Neural cell (in vitro differentiated cells): ENCODE data around the gene UROC1. TPM values are rescaled to one million over a fixed set of nuclear protein-coding genes. Genes with fewer than 3 reads are reported as not detected.

ENCODE experiments used
- H2AFZ ChIP-seq: fragments of 200-600, 300-800 bp; sonication (generic), shearing (Covaris generic); 2 replicates; pipeline ENCODE4 v1.6.0; 2014; ENCODE audit warnings: low read depth, mild to moderate bottlenecking, antibody characterized with exemption, low read length, moderate library complexity
- H3F3A ChIP-seq: fragments of 200-600 bp; shearing (Covaris generic); 2 replicates; pipeline ENCODE4 v1.6.1; 2016; ENCODE audit warnings: mild to moderate bottlenecking, moderate library complexity, mixed read lengths, antibody characterized with exemption, low read length; ENCODE audit not compliant: insufficient read depth, poor library complexity, severe bottlenecking
- H3K27ac ChIP-seq: fragments of 200-600, 300-800 bp; sonication (generic), shearing (Covaris generic); 2 replicates; pipeline ENCODE4 v1.5.1; 2014; ENCODE audit warnings: mild to moderate bottlenecking, low read length, moderate library complexity
- H3K27me3 ChIP-seq: fragments of 300-800, 200-600 bp; sonication (generic), shearing (Covaris generic); 2 replicates; pipeline ENCODE4 v1.6.0; 2014; ENCODE audit warnings: mild to moderate bottlenecking, low read depth, low read length, moderate library complexity; ENCODE audit not compliant: insufficient read depth
- H3K36me3 ChIP-seq: fragments of 300-800, 200-600 bp; sonication (generic), shearing (Covaris generic); 2 replicates; pipeline ENCODE4 v1.5.1; 2014; ENCODE audit warnings: mild to moderate bottlenecking, antibody characterized with exemption, low read length, moderate library complexity; ENCODE audit not compliant: insufficient read depth
- H3K4me2 ChIP-seq: fragments of 300-800, 200-600 bp; sonication (generic), shearing (Covaris generic); 2 replicates; pipeline ENCODE4 v1.6.0; 2014; ENCODE audit warnings: mild to moderate bottlenecking, low read length
- H3K4me3 ChIP-seq: fragments of 300-800, 200-600 bp; sonication (generic), shearing (Covaris generic); 2 replicates; pipeline ENCODE4 v1.5.1; 2014; ENCODE audit warnings: mild to moderate bottlenecking, low read length, moderate library complexity
- H3K79me2 ChIP-seq: fragments of 200-600 bp; shearing (Covaris generic); replicated peaks from 2 replicates; pipeline ENCODE4 v1.6.0; 2014; ENCODE audit warnings: mild to moderate bottlenecking, low read length, moderate library complexity; ENCODE audit not compliant: insufficient read depth
- H3K9ac ChIP-seq: fragments of 300-800, 200-600 bp; sonication (generic), shearing (Covaris generic); 2 replicates; pipeline ENCODE4 v1.6.1; 2016; ENCODE audit warnings: mild to moderate bottlenecking, low read length, mixed read lengths
- H3K9me2 ChIP-seq: fragments of 200-600 bp; shearing (Covaris generic); 2 replicates; pipeline ENCODE4 v1.6.1; 2016; ENCODE audit warnings: mild to moderate bottlenecking, low read length, mixed read lengths; ENCODE audit not compliant: insufficient read depth
- H3K9me3 ChIP-seq: fragments of 200-600, 300-800 bp; sonication (generic), shearing (Covaris generic); 2 replicates; pipeline ENCODE4 v1.6.1; 2016; ENCODE audit warnings: mild to moderate bottlenecking, mixed run types, low read length, moderate library complexity, mixed read lengths
- H4K20me1 ChIP-seq: fragments of 200-600 bp; shearing (Covaris generic); 2 replicates; pipeline ENCODE4 v1.6.1; 2016; ENCODE audit warnings: mild to moderate bottlenecking, mixed run types; ENCODE audit not compliant: insufficient read depth
- EP300 ChIP-seq: fragments of 450-650 bp; conservative IDR thresholded peaks from 2 replicates; pipeline ENCODE4 v1.6.1; 2014; ENCODE audit warnings: antibody characterized with exemption, mild to moderate bottlenecking, moderate library complexity; ENCODE audit not compliant: poor library complexity, severe bottlenecking
- EZH2 ChIP-seq: fragments of 200-600, 300-800 bp; shearing (Covaris generic), sonication (generic); IDR thresholded peaks from 2 replicates; pipeline ENCODE4 v1.6.1; 2014; ENCODE audit warnings: antibody characterized with exemption, low read length, borderline replicate concordance, mild to moderate bottlenecking; ENCODE audit not compliant: insufficient read depth, poor library complexity, severe bottlenecking
- MXI1 ChIP-seq: fragments of 450-650 bp; conservative IDR thresholded peaks from 2 replicates; pipeline ENCODE4 v1.6.1; 2014; ENCODE audit warnings: antibody characterized with exemption, mild to moderate bottlenecking; ENCODE audit not compliant: poor library complexity, severe bottlenecking
- POLR2AphosphoS5 ChIP-seq: IDR thresholded peaks from 2 replicates; pipeline ENCODE4 v1.6.1; 2012
- RAD21 ChIP-seq: fragments of 450-650 bp; conservative IDR thresholded peaks from 2 replicates; pipeline ENCODE4 v1.6.1; 2014; ENCODE audit warnings: antibody characterized with exemption, mild to moderate bottlenecking, moderate library complexity
- SMC3 ChIP-seq: fragments of 450-650 bp; conservative IDR thresholded peaks from 2 replicates; pipeline ENCODE4 v1.6.1; 2014; ENCODE audit warnings: antibody characterized with exemption, mild to moderate bottlenecking, moderate library complexity; ENCODE audit not compliant: poor library complexity
- TAF1 ChIP-seq: IDR thresholded peaks from 2 replicates; pipeline ENCODE4 v1.6.1; 2012; ENCODE audit warnings: low read depth
- polyA plus RNA-seq: library from polyadenylated mRNA; depleted of rRNA; stranded (reverse); fragments of >200 nt; gene quantifications from 2 replicates; pipeline ENCODE4 v1.2.3, GENCODE V29; 2014
- TF ChIP-seq, protein P1 (sequence below): IDR thresholded peaks from 2 replicates; pipeline ENCODE4 v1.6.1; 2012; ENCODE audit warnings: borderline replicate concordance
- TF ChIP-seq, protein P2 (sequence below): fragments of 450-650 bp; IDR thresholded peaks from 2 replicates; pipeline ENCODE4 v1.5.1; 2014; ENCODE audit warnings: antibody characterized with exemption, mild to moderate bottlenecking, moderate library complexity; ENCODE audit not compliant: poor library complexity, severe bottlenecking

The UROC1 gene
- polyA plus RNA-seq, 1 donor from 2014 or later: not detected

DNA sequence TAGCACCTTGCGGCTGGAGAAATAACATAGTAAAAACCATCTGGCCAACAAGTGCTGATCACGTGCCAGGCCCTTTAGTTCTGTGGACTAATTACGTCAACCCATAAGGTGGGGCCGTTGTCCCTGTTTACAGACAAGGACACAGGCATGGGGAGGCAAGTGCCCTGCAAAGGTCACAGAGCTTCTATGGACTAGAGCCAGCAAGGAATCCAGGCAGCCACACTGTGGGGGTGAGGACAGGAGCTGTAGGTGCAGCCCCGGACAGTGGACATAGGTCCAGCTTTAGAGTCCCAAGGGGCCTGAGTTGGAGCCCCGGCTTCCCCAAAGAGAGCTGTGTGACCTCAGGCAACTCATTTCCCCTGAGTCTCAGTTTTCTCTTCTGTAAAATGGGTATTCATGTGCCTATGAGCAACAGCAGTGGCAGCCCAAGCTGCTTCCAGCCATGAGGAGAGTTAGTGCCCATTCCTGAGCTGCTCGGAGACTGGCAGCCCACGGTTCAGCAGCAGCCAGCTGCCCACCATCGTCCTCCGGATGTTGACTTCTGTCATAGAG is 20.2 kb upstream of the UROC1 start:
- Histone ChIP-seq H3K9me3 (no peaks in the 10 kb centered on the region), H4K20me1 (no peaks in the 10 kb centered on the region), H3K27me3 (no peaks in the 10 kb centered on the region), H2AFZ (no peak overlapping the region), H3K27ac (no peak overlapping the region), H3F3A (no peaks in the 10 kb centered on the region), H3K36me3 (no peaks in the 10 kb centered on the region), H3K9ac (no peak overlapping the region), H3K4me2 (no peak overlapping the region), H3K79me2 (no peaks in the 10 kb centered on the region), H3K4me3 (no peak overlapping the region), H3K9me2 (no peaks in the 10 kb centered on the region)
- TF ChIP-seq, protein P1, sequence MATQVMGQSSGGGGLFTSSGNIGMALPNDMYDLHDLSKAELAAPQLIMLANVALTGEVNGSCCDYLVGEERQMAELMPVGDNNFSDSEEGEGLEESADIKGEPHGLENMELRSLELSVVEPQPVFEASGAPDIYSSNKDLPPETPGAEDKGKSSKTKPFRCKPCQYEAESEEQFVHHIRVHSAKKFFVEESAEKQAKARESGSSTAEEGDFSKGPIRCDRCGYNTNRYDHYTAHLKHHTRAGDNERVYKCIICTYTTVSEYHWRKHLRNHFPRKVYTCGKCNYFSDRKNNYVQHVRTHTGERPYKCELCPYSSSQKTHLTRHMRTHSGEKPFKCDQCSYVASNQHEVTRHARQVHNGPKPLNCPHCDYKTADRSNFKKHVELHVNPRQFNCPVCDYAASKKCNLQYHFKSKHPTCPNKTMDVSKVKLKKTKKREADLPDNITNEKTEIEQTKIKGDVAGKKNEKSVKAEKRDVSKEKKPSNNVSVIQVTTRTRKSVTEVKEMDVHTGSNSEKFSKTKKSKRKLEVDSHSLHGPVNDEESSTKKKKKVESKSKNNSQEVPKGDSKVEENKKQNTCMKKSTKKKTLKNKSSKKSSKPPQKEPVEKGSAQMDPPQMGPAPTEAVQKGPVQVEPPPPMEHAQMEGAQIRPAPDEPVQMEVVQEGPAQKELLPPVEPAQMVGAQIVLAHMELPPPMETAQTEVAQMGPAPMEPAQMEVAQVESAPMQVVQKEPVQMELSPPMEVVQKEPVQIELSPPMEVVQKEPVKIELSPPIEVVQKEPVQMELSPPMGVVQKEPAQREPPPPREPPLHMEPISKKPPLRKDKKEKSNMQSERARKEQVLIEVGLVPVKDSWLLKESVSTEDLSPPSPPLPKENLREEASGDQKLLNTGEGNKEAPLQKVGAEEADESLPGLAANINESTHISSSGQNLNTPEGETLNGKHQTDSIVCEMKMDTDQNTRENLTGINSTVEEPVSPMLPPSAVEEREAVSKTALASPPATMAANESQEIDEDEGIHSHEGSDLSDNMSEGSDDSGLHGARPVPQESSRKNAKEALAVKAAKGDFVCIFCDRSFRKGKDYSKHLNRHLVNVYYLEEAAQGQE: no peak

DNA sequence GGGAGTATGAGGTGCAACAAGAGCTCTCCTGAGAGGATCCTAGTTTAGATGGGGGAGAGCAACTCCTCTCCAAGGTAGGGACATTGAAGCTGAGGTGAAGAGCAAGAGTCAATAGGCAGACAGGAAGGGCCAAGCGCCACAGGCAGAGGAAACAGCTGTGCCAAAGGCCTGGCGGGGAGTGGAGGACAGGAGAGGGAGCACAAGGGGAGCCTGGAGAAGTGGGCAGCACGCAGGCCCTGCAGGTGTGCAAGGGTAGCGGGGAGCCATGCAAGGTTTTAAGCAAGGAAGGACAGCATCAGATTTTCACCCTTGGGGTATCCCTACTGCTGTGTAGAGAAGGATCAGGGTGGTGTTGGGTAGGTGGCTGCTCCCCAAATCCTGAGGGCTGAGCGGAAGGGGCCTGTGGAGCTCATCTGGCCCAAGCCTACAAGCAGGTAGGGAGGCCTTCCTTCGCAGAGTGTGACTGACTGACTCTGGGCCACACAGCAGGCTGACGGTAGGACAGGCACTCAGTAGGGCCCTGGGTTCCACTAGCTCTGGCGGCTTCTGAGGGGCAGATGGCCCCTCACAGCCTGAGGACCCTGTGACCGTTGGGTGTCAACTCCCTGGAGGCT is 19.6 kb upstream of the UROC1 start:
- no peak overlapping the region for H3K27ac ChIP-seq
- H3K36me3 ChIP-seq: no peaks in the 10 kb centered on the region
- H3K9me3 ChIP-seq: no peaks in the 10 kb centered on the region
- no peaks in the 10 kb centered on the region for H3K27me3 ChIP-seq
- no peaks in the 10 kb centered on the region for H4K20me1 ChIP-seq
- no peaks in the 10 kb centered on the region for H3F3A ChIP-seq
- H2AFZ ChIP-seq: no peak overlapping the region
- no peaks in the 10 kb centered on the region for H3K79me2 ChIP-seq
- no peak overlapping the region for H3K4me2 ChIP-seq
- H3K9me2 ChIP-seq: no peaks in the 10 kb centered on the region
- TF ChIP-seq EZH2 (no peak), MXI1 (no peak), POLR2AphosphoS5 (no peak), SMC3 (no peak), EP300 (no peak), TAF1 (no peak), RAD21 (no peak)
- TF ChIP-seq, protein P1: no peak
- TF ChIP-seq, protein P2, sequence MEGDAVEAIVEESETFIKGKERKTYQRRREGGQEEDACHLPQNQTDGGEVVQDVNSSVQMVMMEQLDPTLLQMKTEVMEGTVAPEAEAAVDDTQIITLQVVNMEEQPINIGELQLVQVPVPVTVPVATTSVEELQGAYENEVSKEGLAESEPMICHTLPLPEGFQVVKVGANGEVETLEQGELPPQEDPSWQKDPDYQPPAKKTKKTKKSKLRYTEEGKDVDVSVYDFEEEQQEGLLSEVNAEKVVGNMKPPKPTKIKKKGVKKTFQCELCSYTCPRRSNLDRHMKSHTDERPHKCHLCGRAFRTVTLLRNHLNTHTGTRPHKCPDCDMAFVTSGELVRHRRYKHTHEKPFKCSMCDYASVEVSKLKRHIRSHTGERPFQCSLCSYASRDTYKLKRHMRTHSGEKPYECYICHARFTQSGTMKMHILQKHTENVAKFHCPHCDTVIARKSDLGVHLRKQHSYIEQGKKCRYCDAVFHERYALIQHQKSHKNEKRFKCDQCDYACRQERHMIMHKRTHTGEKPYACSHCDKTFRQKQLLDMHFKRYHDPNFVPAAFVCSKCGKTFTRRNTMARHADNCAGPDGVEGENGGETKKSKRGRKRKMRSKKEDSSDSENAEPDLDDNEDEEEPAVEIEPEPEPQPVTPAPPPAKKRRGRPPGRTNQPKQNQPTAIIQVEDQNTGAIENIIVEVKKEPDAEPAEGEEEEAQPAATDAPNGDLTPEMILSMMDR: no peak
- no peak overlapping the region for H3K4me3 ChIP-seq
- H3K9ac ChIP-seq: no peak overlapping the region
